Bronchial epithelial cell (primary cell): Measurements from ENCODE around the gene HSPA2. TPM values are rescaled to one million over a fixed set of nuclear protein-coding genes. Genes with fewer than 3 reads are reported as not detected.

Source experiments
- DNase-seq: peaks from one replicate; pipeline ENCODE4 v3.0.0-alpha.2; 2010; ENCODE audit warnings: low read depth
- FAIRE-seq: peaks from 2 replicates; lab custom pipeline; 2011; peaks lifted over from hg19 to GRCh38; lab: Jason Lieb, UNC
- H3K27me3 ChIP-seq: 2 replicates; pipeline ENCODE4 v1.5.1; 2011; ENCODE audit warnings: low read length; ENCODE audit not compliant: control insufficient read depth, insufficient read depth
- H3K36me3 ChIP-seq: 2 replicates; pipeline ENCODE4 v1.5.1; 2011; ENCODE audit warnings: low read length; ENCODE audit not compliant: control insufficient read depth, insufficient read depth
- H3K4me3 ChIP-seq: 2 replicates; pipeline ENCODE4 v1.5.1; 2011; ENCODE audit warnings: mild to moderate bottlenecking, low read depth, low read length, control low read depth
- CTCF ChIP-seq: IDR thresholded peaks from 2 replicates; pipeline ENCODE4 v1.5.1; 2011; ENCODE audit warnings: mild to moderate bottlenecking, moderate library complexity, low read length, control low read depth, inconsistent platforms; ENCODE audit not compliant: insufficient read depth, severe bottlenecking
- total RNA-seq: library from RNA; depleted of rRNA; stranded (reverse); fragments of >200 nt; gene quantifications from 2 replicates; pipeline ENCODE4 v1.2.1, GENCODE V29; 2014

HSPA2 gene
- total RNA-seq, 1 donor from 2014 or later: 1.6 TPM

- no peak for TF ChIP-seq CTCF
- DNase-seq (no peak), FAIRE-seq (no peak)
- H3K27me3 ChIP-seq: no peaks in the 10 kb centered on the region
- no peaks in the 10 kb centered on the region for H3K36me3 ChIP-seq
- H3K4me3 ChIP-seq: no peak overlapping the region
Observed at GRCh38 chr14:64572386-64573104, 32.0 kb downstream of the HSPA2 start.

GRCh38 chr14:64573109-64573508 is 32.6 kb downstream of the HSPA2 start:
- TF ChIP-seq CTCF: no peak
- DNase-seq: no peak
- H3K4me3 ChIP-seq: no peak overlapping the region
- no peaks in the 10 kb centered on the region for H3K36me3 ChIP-seq
- no peaks in the 10 kb centered on the region for H3K27me3 ChIP-seq
- FAIRE-seq: no peak

- no peaks in the 10 kb centered on the region for H3K27me3 ChIP-seq
- FAIRE-seq (no peak), DNase-seq (no peak)
- no peak for TF ChIP-seq CTCF
- H3K36me3 ChIP-seq: no peaks in the 10 kb centered on the region
- H3K4me3 ChIP-seq: no peak overlapping the region
Observed at GRCh38 chr14:64574371-64575107, 34.0 kb downstream of the HSPA2 start.

GRCh38 chr14:64577211-64577610 is 36.7 kb downstream of the HSPA2 start:
- Histone ChIP-seq H3K36me3 (no peaks in the 10 kb centered on the region), H3K4me3 (no peak overlapping the region), H3K27me3 (no peaks in the 10 kb centered on the region)
- no peak for TF ChIP-seq CTCF
- no peak for FAIRE-seq
- DNase-seq: no peak

GRCh38 chr14:64580467-64580866 is 39.9 kb downstream of the HSPA2 start:
- Histone ChIP-seq H3K4me3 (no peak overlapping the region), H3K36me3 (no peaks in the 10 kb centered on the region), H3K27me3 (no peaks in the 10 kb centered on the region)
- TF ChIP-seq CTCF: no peak
- FAIRE-seq (no peak), DNase-seq (no peak)

GRCh38 chr14:64581363-64581762 is 40.8 kb downstream of the HSPA2 start:
- no peaks in the 10 kb centered on the region for H3K36me3 ChIP-seq
- no peak overlapping the region for H3K4me3 ChIP-seq
- H3K27me3 ChIP-seq: no peaks in the 10 kb centered on the region
- no peak for TF ChIP-seq CTCF
- no peak for FAIRE-seq
- DNase-seq: no peak
